22Rv1 (cell line): Measurements from ENCODE around the gene NBEA.

Source experiments
- H3K27ac ChIP-seq: fragments of 450-650 bp; 2 replicates; pipeline ENCODE4 v1.5.1; 2017
- CTCF ChIP-seq: fragments of 450-650 bp; IDR thresholded peaks from 2 replicates; pipeline ENCODE4 v1.5.1; 2017; ENCODE audit warnings: mild to moderate bottlenecking
- ZFX ChIP-seq: fragments of 450-650 bp; IDR thresholded peaks from 2 replicates; pipeline ENCODE4 v1.6.1; 2017; ENCODE audit warnings: antibody characterized with exemption, borderline replicate concordance

Gene NBEA

GRCh38 chr13:35485424-35485823, 543.4 kb downstream of the NBEA start:
- no peak for TF ChIP-seq CTCF
- no peak for TF ChIP-seq ZFX
- H3K27ac ChIP-seq: no peak overlapping the region

GRCh38 chr13:35489050-35489449, 547.0 kb downstream of the NBEA start:
- TF ChIP-seq ZFX (no peak), CTCF (no peak)
- H3K27ac ChIP-seq: no peak overlapping the region

- no peak overlapping the region for H3K27ac ChIP-seq
- TF ChIP-seq ZFX (no peak), CTCF (no peak)
These were observed 553.9 kb downstream of the NBEA start for GRCh38 chr13:35496006-35496405.

- TF ChIP-seq ZFX (no peak), CTCF (no peak)
- H3K27ac ChIP-seq: no peak overlapping the region
These were observed 554.8 kb downstream of the NBEA start for GRCh38 chr13:35496761-35497386.

GRCh38 chr13:35498231-35498630, 556.2 kb downstream of the NBEA start:
- no peak overlapping the region for H3K27ac ChIP-seq
- TF ChIP-seq CTCF: no peak

- TF ChIP-seq CTCF: no peak
- no peak for TF ChIP-seq ZFX
- H3K27ac ChIP-seq: no peak overlapping the region
These were observed 557.2 kb downstream of the NBEA start for GRCh38 chr13:35499196-35499662.

GRCh38 chr13:35499676-35500075, 557.6 kb downstream of the NBEA start:
- H3K27ac ChIP-seq: no peak overlapping the region
- no peak for TF ChIP-seq CTCF
- TF ChIP-seq ZFX: no peak
